Endothelial cell of umbilical vein (primary cell): ENCODE results near the gene DR1. TPM values are rescaled to one million over a fixed set of nuclear protein-coding genes. Genes with fewer than 3 reads are reported as not detected.

Experiments used
- BruUV-seq: library from RNA; stranded (reverse); fragments of 400-500 nt; replicated peaks from 2 replicates; lab custom pipeline; 2021; lab: Mats Ljungman, UMichigan
- CTCF ChIA-PET: fragments of 300-600, 350-600 bp; sonication (Branson Sonifier 250); formaldehyde crosslinking; loops from one replicate; lab custom pipeline; 2021; ENCODE audit warnings: antibody characterized with exemption, inconsistent platforms; lab: Charles Lee
- POLR2A ChIA-PET: fragments of 300-600, 350-600 bp; sonication (Branson Sonifier 250); formaldehyde crosslinking; loops from one replicate; lab custom pipeline; 2021; ENCODE audit warnings: antibody characterized with exemption, inconsistent platforms; lab: Charles Lee
- DNase-seq: peaks from one replicate; pipeline ENCODE4 v3.0.0-alpha.2; 2011; ENCODE audit warnings: low read depth, low spot score
- FAIRE-seq: peaks from 2 replicates; lab custom pipeline; 2011; peaks lifted over from hg19 to GRCh38; lab: Jason Lieb, UNC
- H2AFZ ChIP-seq: 2 replicates; pipeline ENCODE4 v1.6.0; 2012; ENCODE audit warnings: low read depth, low read length, control low read depth, inconsistent platforms
- H3K27ac ChIP-seq: 2 replicates; pipeline ENCODE4 v1.5.1; 2011; ENCODE audit warnings: low read depth, mild to moderate bottlenecking, control low read depth, low read length, moderate library complexity; ENCODE audit not compliant: insufficient read depth
- H3K27me3 ChIP-seq, 2 experiments: 2 replicates each; pipeline versions ENCODE4 v1.6.0 to v1.6.1; 2011; ENCODE audit warnings: low read length in 2 of 2, mixed read lengths in 1 of 2; ENCODE audit not compliant: control insufficient read depth in 2 of 2, insufficient read depth in 2 of 2
- H3K36me3 ChIP-seq, 2 experiments: 2 replicates in 1 of 2; 3 replicates in 1 of 2; pipeline ENCODE4 v1.5.1; 2011; ENCODE audit warnings: low read length in 2 of 2, mild to moderate bottlenecking in 1 of 2, moderate library complexity in 1 of 2; ENCODE audit not compliant: control insufficient read depth in 2 of 2, insufficient read depth in 2 of 2; ENCODE audit errors: extremely low read depth in 1 of 2
- H3K4me1 ChIP-seq: 3 replicates; pipeline ENCODE4 v1.5.1; 2011; ENCODE audit warnings: mild to moderate bottlenecking, low read length; ENCODE audit not compliant: control insufficient read depth, insufficient read depth; ENCODE audit errors: extremely low read depth
- H3K4me2 ChIP-seq: 2 replicates; pipeline ENCODE4 v1.6.1; 2011; ENCODE audit warnings: low read length, control low read depth, mixed read lengths; ENCODE audit not compliant: insufficient read depth
- H3K4me3 ChIP-seq, 3 experiments: fragments of 200-600 bp in 1 of 3; sonication (generic), shearing (Covaris generic) in 1 of 3; replicated peaks in 1 of 3; 2 replicates each; pipeline ENCODE4 v1.5.1; 2011 to 2016; ENCODE audit warnings: control low read depth in 3 of 3, low read length in 3 of 3, mild to moderate bottlenecking in 2 of 3, inconsistent platforms in 1 of 3, low read depth in 1 of 3, moderate library complexity in 1 of 3; ENCODE audit not compliant: insufficient read depth in 1 of 3
- H3K79me2 ChIP-seq: 2 replicates; pipeline ENCODE4 v1.6.0; 2012; ENCODE audit warnings: low read length, inconsistent platforms; ENCODE audit not compliant: control insufficient read depth, insufficient read depth
- H3K9ac ChIP-seq: replicated peaks from 2 replicates; pipeline ENCODE3; 2011; ENCODE audit warnings: low read length, control low read depth; ENCODE audit not compliant: insufficient read depth; ENCODE audit errors: extremely low read depth
- H3K9me1 ChIP-seq: replicated peaks from 3 replicates; pipeline ENCODE4 v1.6.0; 2011; ENCODE audit warnings: mild to moderate bottlenecking, low read length; ENCODE audit not compliant: control insufficient read depth, insufficient read depth; ENCODE audit errors: extremely low read depth
- H3K9me3 ChIP-seq: replicated peaks from 2 replicates; pipeline ENCODE4 v1.5.1; 2012; ENCODE audit warnings: low read length, inconsistent platforms; ENCODE audit not compliant: control insufficient read depth, insufficient read depth
- H4K20me1 ChIP-seq: replicated peaks from 2 replicates; pipeline ENCODE3; 2011; ENCODE audit warnings: mild to moderate bottlenecking, low read length; ENCODE audit not compliant: control insufficient read depth, insufficient read depth; ENCODE audit errors: extremely low read depth
- EZH2 ChIP-seq: IDR thresholded peaks from 2 replicates; pipeline ENCODE4 v1.6.1; 2012; ENCODE audit warnings: borderline replicate concordance, low read depth, mild to moderate bottlenecking, moderate library complexity, low read length, inconsistent platforms; ENCODE audit not compliant: severe bottlenecking
- JUN ChIP-seq: IDR thresholded peaks from 2 replicates; pipeline ENCODE4 v1.6.1; 2011; ENCODE audit warnings: borderline replicate concordance, low read depth; ENCODE audit not compliant: insufficient read length, insufficient read depth
- MYC ChIP-seq: IDR thresholded peaks from one replicate; pipeline ENCODE4 v1.6.1; 2011; ENCODE audit warnings: mild to moderate bottlenecking, low read depth, low read length
- POLR2A ChIP-seq: IDR thresholded peaks from 2 replicates; pipeline ENCODE4 v1.6.1; 2012; ENCODE audit warnings: low read depth, mild to moderate bottlenecking, control low read depth, low read length
- POLR2AphosphoS5 ChIP-seq: IDR thresholded peaks from 2 replicates; pipeline ENCODE4 v1.6.1; 2012; ENCODE audit warnings: low read depth, mild to moderate bottlenecking, control low read depth, low read length, moderate library complexity; ENCODE audit not compliant: insufficient read depth
- dilution Hi-C: fragments of 300-500 bp; cut with MboI; formaldehyde crosslinking; loops from one replicate; pipeline ENCODE4 v1.15.0; 2019; ENCODE audit warnings: low sequenced_read_pairs; ENCODE audit not compliant: extremely low pct_ligation_motif_present
- intact Hi-C: fragments of 100-400 bp; cut with micrococcal nuclease; formaldehyde crosslinking; loops from one replicate; pipeline ENCODE4 v1.10.0; 2022
- polyA plus RNA-seq, 4 experiments: library from polyadenylated mRNA; depleted of rRNA in 3 of 4; stranded (reverse) in 3 of 4; unstranded in 1 of 4; fragments of >200 nt; gene quantifications; 2 replicates each; pipeline versions ENCODE4 v1.2.1 to v1.2.3, GENCODE V29; 2011 to 2012; ENCODE audit warnings: missing spikeins in 1 of 4
- total RNA-seq: library from RNA; stranded (reverse); gene quantifications from 2 replicates; pipeline ENCODE4 v1.2.3, GENCODE V29; 2021
- TF ChIP-seq, protein P1 (sequence below), 2 donors: IDR thresholded peaks; 1 replicate in 1 of 2; 2 replicates in 1 of 2; pipeline ENCODE4 v1.5.1; 2011; ENCODE audit warnings: low read length in 2 of 2, mild to moderate bottlenecking in 2 of 2, moderate library complexity in 2 of 2, control low read depth in 1 of 2, inconsistent platforms in 1 of 2, low read depth in 1 of 2; ENCODE audit not compliant: insufficient read depth in 1 of 2; ENCODE audit errors: extremely low read depth in 1 of 2

The DR1 gene
- total and polyA plus RNA-seq, 2 donors (not counting 3 experiments of a cell fraction or from before 2014, with no cell fraction given) = 11.7 to 49.4 TPM

DNA sequence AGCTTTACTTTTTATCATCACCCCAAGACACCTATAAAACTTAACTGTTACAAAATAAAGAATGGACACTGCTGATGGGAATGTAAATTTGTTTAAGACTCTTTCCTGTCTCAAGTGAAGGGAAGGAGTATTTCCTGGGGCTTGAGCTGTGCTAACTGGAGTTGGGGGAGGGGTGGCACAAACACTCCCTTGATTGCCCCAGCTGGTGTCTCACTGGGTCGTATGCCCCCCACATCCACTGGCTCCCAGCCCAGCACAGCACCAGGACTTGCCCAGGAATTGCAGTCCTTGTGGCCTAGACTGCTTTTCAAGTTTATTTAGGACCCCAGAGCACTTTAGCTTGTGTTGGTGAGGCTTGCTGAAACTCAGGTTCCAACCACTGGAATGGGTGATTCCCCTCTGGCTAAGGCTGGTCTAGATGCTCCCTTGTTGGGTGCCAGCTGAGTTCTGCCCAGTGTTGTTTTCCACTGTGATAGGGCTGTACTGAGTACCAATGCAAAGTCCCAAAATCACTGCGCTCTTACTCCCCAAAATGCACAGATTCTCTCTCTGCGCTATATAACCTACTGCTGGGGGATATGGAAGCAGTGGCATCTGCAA, 49.1 kb upstream of the DR1 start:
- H3K79me2 ChIP-seq = no peaks in the 10 kb centered on the region
- H4K20me1 ChIP-seq = no peaks in the 10 kb centered on the region
- no TSS peak for BruUV-seq
- dilution Hi-C loops (no loop called here), intact Hi-C loops (no loop called here)
- CTCF ChIA-PET = interaction anchor here (3.9 kb wide), 1 partner anchor 8 kb away, joined by 22 read pairs; no protein-coding TSS in a partner anchor
- no peak overlapping the region for H3K4me3 ChIP-seq
- H3K9me1 ChIP-seq = no peaks in the 10 kb centered on the region
- H3K36me3 ChIP-seq = no peaks in the 10 kb centered on the region
- no peak for FAIRE-seq
- DNase-seq = no peak
- POLR2A ChIA-PET = no interaction called here
- no peaks in the 10 kb centered on the region for H3K9me3 ChIP-seq
- H3K9ac ChIP-seq = no peak overlapping the region
- H3K4me1 ChIP-seq = no peaks in the 10 kb centered on the region
- no peak overlapping the region for H3K4me2 ChIP-seq
- no peak overlapping the region for H2AFZ ChIP-seq
- H3K27me3 ChIP-seq = no peaks in the 10 kb centered on the region
- no peak for TF ChIP-seq JUN
- TF ChIP-seq, protein P1, sequence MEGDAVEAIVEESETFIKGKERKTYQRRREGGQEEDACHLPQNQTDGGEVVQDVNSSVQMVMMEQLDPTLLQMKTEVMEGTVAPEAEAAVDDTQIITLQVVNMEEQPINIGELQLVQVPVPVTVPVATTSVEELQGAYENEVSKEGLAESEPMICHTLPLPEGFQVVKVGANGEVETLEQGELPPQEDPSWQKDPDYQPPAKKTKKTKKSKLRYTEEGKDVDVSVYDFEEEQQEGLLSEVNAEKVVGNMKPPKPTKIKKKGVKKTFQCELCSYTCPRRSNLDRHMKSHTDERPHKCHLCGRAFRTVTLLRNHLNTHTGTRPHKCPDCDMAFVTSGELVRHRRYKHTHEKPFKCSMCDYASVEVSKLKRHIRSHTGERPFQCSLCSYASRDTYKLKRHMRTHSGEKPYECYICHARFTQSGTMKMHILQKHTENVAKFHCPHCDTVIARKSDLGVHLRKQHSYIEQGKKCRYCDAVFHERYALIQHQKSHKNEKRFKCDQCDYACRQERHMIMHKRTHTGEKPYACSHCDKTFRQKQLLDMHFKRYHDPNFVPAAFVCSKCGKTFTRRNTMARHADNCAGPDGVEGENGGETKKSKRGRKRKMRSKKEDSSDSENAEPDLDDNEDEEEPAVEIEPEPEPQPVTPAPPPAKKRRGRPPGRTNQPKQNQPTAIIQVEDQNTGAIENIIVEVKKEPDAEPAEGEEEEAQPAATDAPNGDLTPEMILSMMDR (IDR thresholded peaks at IDR 0.05; ENCODE audit: extremely low read depth in 1 of 2, insufficient read depth in 1 of 2, low read depth in 1 of 2, low read length in 2 of 2) = no peak
- no peak for TF ChIP-seq POLR2A
- no peak for TF ChIP-seq MYC
- no peak for TF ChIP-seq POLR2AphosphoS5
- no peak for TF ChIP-seq EZH2
- H3K27ac ChIP-seq = no peak overlapping the region
